SU-DHL-6 (cell line): ENCODE data around the gene WDR93.

ENCODE experiments used
- CTCF ChIP-seq: fragments of 200-600 bp; sonication (generic); IDR thresholded peaks from one replicate; pipeline ENCODE4 v1.5.1; 2017; ENCODE audit warnings: antibody characterized with exemption, mild to moderate bottlenecking, low read length, moderate library complexity; ENCODE audit not compliant: insufficient read depth, poor library complexity, severe bottlenecking
- EZH2phosphoT487 ChIP-seq: fragments of 200-600 bp; sonication (generic), shearing (Covaris generic); conservative IDR thresholded peaks from 2 replicates; pipeline ENCODE4 v1.6.1; 2018; ENCODE audit warnings: mild to moderate bottlenecking, antibody characterized with exemption, low read length, moderate library complexity, mixed read lengths

- no peak for TF ChIP-seq CTCF
- TF ChIP-seq EZH2phosphoT487, result no peak
Observed at GRCh38 chr15:89660556-89660955, 30.1 kb upstream of the WDR93 start.
